ENCODE results near the gene ZFR.

Gene ZFR

DNA sequence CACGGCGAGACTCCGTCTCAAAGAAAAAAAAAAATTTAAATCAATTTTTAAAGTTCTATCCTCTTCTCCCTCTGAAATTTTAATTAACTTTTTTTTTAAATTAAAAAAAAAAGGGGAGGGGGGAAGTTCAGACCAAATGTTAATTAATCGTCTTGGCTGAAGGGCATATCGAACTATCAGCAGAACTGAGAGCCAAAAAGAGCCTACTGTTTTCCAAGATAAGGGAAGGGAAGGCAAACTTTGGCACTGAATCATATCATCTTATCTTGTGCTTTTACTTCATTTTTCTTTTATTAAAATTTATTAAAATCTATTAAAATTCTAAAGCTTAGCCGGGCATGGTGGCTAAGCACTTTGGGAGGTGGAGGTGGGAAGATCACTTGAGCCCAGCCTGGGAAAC, 85.9 kb downstream of the ZFR start:
- Histone ChIP-seq H3K4me1 (ENCODE audit: insufficient read depth, low read length) (no peaks in the 10 kb centered on the region), H2AFZ (ENCODE audit: low read depth, low read length) (no peak overlapping the region), H3K4me3 (ENCODE audit: low read depth in 1 of 2, low read length in 2 of 2) (no peak overlapping the region), H3K27ac (ENCODE audit: low read length) (no peak overlapping the region), H3K27me3 (ENCODE audit: insufficient read depth, low read length, poor library complexity) (no peaks in the 10 kb centered on the region), H3K4me2 (ENCODE audit: insufficient read depth, low read length) (no peak overlapping the region), H3K9ac (ENCODE audit: low read depth, low read length) (no peak overlapping the region), H3K36me3 (ENCODE audit: insufficient read depth, low read length) (peaks cover 87% of the 10 kb centered on the region), H3K9me3 (ENCODE audit: insufficient read depth, low read length, severe bottlenecking) (no peaks in the 10 kb centered on the region), H4K20me1 (ENCODE audit: insufficient read depth, low read length) (no peaks in the 10 kb centered on the region), H3K79me2 (ENCODE audit: insufficient read depth, low read length) (no peaks in the 10 kb centered on the region)
- TF ChIP-seq, protein P1, sequence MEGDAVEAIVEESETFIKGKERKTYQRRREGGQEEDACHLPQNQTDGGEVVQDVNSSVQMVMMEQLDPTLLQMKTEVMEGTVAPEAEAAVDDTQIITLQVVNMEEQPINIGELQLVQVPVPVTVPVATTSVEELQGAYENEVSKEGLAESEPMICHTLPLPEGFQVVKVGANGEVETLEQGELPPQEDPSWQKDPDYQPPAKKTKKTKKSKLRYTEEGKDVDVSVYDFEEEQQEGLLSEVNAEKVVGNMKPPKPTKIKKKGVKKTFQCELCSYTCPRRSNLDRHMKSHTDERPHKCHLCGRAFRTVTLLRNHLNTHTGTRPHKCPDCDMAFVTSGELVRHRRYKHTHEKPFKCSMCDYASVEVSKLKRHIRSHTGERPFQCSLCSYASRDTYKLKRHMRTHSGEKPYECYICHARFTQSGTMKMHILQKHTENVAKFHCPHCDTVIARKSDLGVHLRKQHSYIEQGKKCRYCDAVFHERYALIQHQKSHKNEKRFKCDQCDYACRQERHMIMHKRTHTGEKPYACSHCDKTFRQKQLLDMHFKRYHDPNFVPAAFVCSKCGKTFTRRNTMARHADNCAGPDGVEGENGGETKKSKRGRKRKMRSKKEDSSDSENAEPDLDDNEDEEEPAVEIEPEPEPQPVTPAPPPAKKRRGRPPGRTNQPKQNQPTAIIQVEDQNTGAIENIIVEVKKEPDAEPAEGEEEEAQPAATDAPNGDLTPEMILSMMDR (IDR thresholded peaks at IDR 0.05; ENCODE audit: borderline replicate concordance, extremely low read depth, low read length, poor library complexity, severe bottlenecking) = no peak
- TF ChIP-seq EZH2 (IDR thresholded peaks at IDR 0.05; ENCODE audit: borderline replicate concordance, low read depth, low read length, severe bottlenecking) = no peak
- ATAC-seq (ENCODE audit: insufficient read depth, low read depth) (no peak), DNase-seq (no peak)

DNA sequence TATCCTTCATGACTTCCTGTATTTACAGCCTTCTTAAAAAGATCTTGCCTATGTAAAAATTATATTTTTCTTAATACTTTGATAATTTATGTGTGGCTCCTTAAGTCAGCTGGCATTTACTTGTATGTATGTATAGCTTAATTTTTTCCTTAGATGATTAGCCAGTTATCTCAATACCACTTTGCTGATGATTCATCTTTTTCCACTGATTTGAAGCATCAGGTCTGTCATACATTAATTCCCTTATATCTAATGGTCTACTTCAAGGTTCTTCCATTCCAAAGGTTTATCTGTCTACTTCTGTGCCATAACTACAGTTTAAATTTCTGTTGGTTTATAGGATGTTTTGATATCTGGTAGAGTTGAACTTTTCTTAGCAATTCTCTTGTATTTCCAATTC, 86.9 kb downstream of the ZFR start:
- Histone ChIP-seq H3K4me2 (ENCODE audit: insufficient read depth, low read length) (no peak overlapping the region), H3K9me3 (ENCODE audit: insufficient read depth, low read length, severe bottlenecking) (no peaks in the 10 kb centered on the region), H3K4me3 (ENCODE audit: low read depth in 1 of 2, low read length in 2 of 2) (no peak overlapping the region), H3K36me3 (ENCODE audit: insufficient read depth, low read length) (peaks cover 78% of the 10 kb centered on the region), H2AFZ (ENCODE audit: low read depth, low read length) (no peak overlapping the region), H3K9ac (ENCODE audit: low read depth, low read length) (no peak overlapping the region), H3K27me3 (ENCODE audit: insufficient read depth, low read length, poor library complexity) (no peaks in the 10 kb centered on the region), H4K20me1 (ENCODE audit: insufficient read depth, low read length) (no peaks in the 10 kb centered on the region), H3K27ac (ENCODE audit: low read length) (no peak overlapping the region), H3K79me2 (ENCODE audit: insufficient read depth, low read length) (no peaks in the 10 kb centered on the region), H3K4me1 (ENCODE audit: insufficient read depth, low read length) (no peaks in the 10 kb centered on the region)
- TF ChIP-seq EZH2 (IDR thresholded peaks at IDR 0.05; ENCODE audit: borderline replicate concordance, low read depth, low read length, severe bottlenecking) = no peak
- TF ChIP-seq, protein P1 (IDR thresholded peaks at IDR 0.05; ENCODE audit: borderline replicate concordance, extremely low read depth, low read length, poor library complexity, severe bottlenecking) = no peak
- ATAC-seq (ENCODE audit: insufficient read depth, low read depth) (no peak), DNase-seq (no peak)

DNA sequence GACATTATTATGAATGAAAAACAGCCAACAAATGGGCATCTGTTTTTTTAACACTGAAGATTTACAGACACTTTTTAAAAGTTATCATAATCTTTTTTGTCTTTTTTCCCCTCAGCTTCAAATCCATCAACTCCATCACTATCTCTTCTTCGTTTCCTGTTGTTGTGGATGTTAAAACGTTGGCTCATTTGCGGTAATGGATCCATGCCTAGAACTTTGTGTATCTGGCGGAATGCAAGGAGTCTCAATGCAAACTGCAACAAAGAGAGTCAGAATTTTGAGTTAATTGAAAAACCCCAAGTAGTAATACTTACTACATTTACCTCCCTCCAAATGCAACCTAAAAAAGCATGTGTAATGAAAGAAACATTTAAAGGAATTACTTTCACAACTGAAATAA, 88.9 kb downstream of the ZFR start:
- no peak for ATAC-seq (ENCODE audit: insufficient read depth, low read depth)
- no peaks in the 10 kb centered on the region for H3K27me3 ChIP-seq (ENCODE audit: insufficient read depth, low read length, poor library complexity)
- no peak for TF ChIP-seq EZH2 (IDR thresholded peaks at IDR 0.05; ENCODE audit: borderline replicate concordance, low read depth, low read length, severe bottlenecking)
- TF ChIP-seq, protein P1 (IDR thresholded peaks at IDR 0.05; ENCODE audit: borderline replicate concordance, extremely low read depth, low read length, poor library complexity, severe bottlenecking) = no peak
- no peak for DNase-seq
- H3K9me3 ChIP-seq (ENCODE audit: insufficient read depth, low read length, severe bottlenecking) = no peaks in the 10 kb centered on the region
- no peaks in the 10 kb centered on the region for H3K4me1 ChIP-seq (ENCODE audit: insufficient read depth, low read length)
- no peak overlapping the region for H3K4me3 ChIP-seq (ENCODE audit: low read depth in 1 of 2, low read length in 2 of 2)
- no peak overlapping the region for H2AFZ ChIP-seq (ENCODE audit: low read depth, low read length)
- H4K20me1 ChIP-seq (ENCODE audit: insufficient read depth, low read length) = no peaks in the 10 kb centered on the region
- H3K36me3 ChIP-seq (ENCODE audit: insufficient read depth, low read length) = peaks cover 60% of the 10 kb centered on the region
- no peak overlapping the region for H3K4me2 ChIP-seq (ENCODE audit: insufficient read depth, low read length)
- no peaks in the 10 kb centered on the region for H3K79me2 ChIP-seq (ENCODE audit: insufficient read depth, low read length)
- no peak overlapping the region for H3K27ac ChIP-seq (ENCODE audit: low read length)
- no peak overlapping the region for H3K9ac ChIP-seq (ENCODE audit: low read depth, low read length)

DNA sequence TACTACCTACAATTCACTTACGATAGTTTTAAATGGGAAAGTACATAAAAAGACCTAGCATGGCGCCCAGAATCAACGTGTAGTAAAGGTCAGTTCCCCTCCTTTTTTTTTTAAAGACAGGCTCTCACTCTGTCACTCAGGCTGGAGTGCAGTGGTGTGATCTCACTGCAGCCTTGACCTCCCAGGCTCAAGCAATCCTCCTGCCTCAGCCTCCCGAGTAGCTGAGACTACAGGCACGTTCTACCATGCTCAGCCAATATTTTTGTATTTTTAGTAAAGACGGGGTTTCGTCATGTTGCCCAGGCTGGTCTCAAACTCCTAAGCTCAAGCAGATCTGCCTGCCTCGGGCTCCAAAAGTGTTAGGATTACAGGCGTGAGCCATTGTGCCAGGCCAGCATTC, 91.1 kb downstream of the ZFR start:
- Histone ChIP-seq H3K27ac (ENCODE audit: low read length) (no peak overlapping the region), H3K4me1 (ENCODE audit: insufficient read depth, low read length) (no peaks in the 10 kb centered on the region), H3K9me3 (ENCODE audit: insufficient read depth, low read length, severe bottlenecking) (peaks cover 1% of the 10 kb centered on the region), H3K79me2 (ENCODE audit: insufficient read depth, low read length) (no peaks in the 10 kb centered on the region), H3K36me3 (ENCODE audit: insufficient read depth, low read length) (peaks cover 39% of the 10 kb centered on the region), H3K9ac (ENCODE audit: low read depth, low read length) (no peak overlapping the region), H3K27me3 (ENCODE audit: insufficient read depth, low read length, poor library complexity) (no peaks in the 10 kb centered on the region), H2AFZ (ENCODE audit: low read depth, low read length) (no peak overlapping the region), H3K4me2 (ENCODE audit: insufficient read depth, low read length) (no peak overlapping the region), H3K4me3 (ENCODE audit: low read depth in 1 of 2, low read length in 2 of 2) (no peak overlapping the region), H4K20me1 (ENCODE audit: insufficient read depth, low read length) (no peaks in the 10 kb centered on the region)
- ATAC-seq (ENCODE audit: insufficient read depth, low read depth) (no peak), DNase-seq (no peak)
- no peak for TF ChIP-seq EZH2 (IDR thresholded peaks at IDR 0.05; ENCODE audit: borderline replicate concordance, low read depth, low read length, severe bottlenecking)
- TF ChIP-seq, protein P1 (IDR thresholded peaks at IDR 0.05; ENCODE audit: borderline replicate concordance, extremely low read depth, low read length, poor library complexity, severe bottlenecking) = no peak
